Type B pancreatic cell (in vitro differentiated cells): Measurements from ENCODE around the gene NTPCR. TPM values are rescaled to one million over a fixed set of nuclear protein-coding genes. Genes with fewer than 3 reads are reported as not detected.

Source experiments
- DNase-seq: peaks from one replicate; pipeline ENCODE4 v3.0.0; 2021; ENCODE audit warnings: mixed read lengths; ENCODE audit not compliant: unreplicated experiment; ENCODE audit errors: extremely low spot score
- H3K27ac Mint-ChIP-seq: 2 replicates; pipeline ENCODE4 v1.8.0; 2021; ENCODE audit warnings: mild to moderate bottlenecking, mixed read lengths
- H3K27me3 Mint-ChIP-seq: 2 replicates; pipeline ENCODE4 v1.8.0; 2021; ENCODE audit warnings: mixed read lengths
- H3K36me3 Mint-ChIP-seq: 2 replicates; pipeline ENCODE4 v1.8.0; 2021; ENCODE audit warnings: mixed read lengths
- H3K4me1 Mint-ChIP-seq: one replicate; pipeline ENCODE4 v1.8.0; 2021; ENCODE audit warnings: mixed read lengths; ENCODE audit not compliant: unreplicated experiment
- H3K4me3 Mint-ChIP-seq: 2 replicates; pipeline ENCODE4 v1.8.0; 2021; ENCODE audit warnings: mild to moderate bottlenecking, mixed read lengths
- H3K9me3 Mint-ChIP-seq: 2 replicates; pipeline ENCODE4 v1.8.0; 2021; ENCODE audit warnings: mixed read lengths
- total RNA-seq: library from RNA; stranded (reverse); gene quantifications from 2 replicates; pipeline ENCODE4 v1.2.1, GENCODE V29; 2021; ENCODE audit warnings: low replicate concordance
- TF ChIP-seq, protein P1 (sequence below): fragments of 200-600 bp; sonication (generic); conservative IDR thresholded peaks from 2 replicates; pipeline ENCODE4 v1.5.0; 2021; ENCODE audit warnings: antibody characterized with exemption, mild to moderate bottlenecking

The NTPCR gene
- total RNA-seq, 1 donor from 2014 or later, result 57.1 TPM

DNA sequence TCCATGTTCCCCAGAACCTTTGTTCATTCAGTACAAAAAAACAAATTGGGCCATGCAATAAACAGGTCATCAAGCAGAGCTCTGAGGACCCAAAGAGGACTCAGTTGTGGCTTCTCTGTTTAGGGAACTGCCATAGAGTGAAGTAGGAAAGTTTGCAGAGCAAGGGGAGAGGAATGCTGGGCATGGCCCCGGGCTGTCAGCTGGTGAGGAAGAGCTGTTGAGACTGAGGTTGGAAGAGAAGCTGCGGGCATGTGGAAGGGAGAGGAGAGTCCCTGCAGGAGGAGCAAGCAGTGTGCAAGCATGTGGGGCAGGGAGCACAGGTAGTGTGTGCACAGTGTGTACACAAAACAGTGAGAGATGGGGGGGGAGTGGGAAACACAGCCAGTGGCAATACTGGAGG is 71.8 kb downstream of the NTPCR start:
- Mint-ChIP-seq H3K4me1 (peaks cover 29% of the 10 kb centered on the region), H3K36me3 (peaks cover 11% of the 10 kb centered on the region), H3K27me3 (no peaks in the 10 kb centered on the region), H3K4me3 (no peak overlapping the region), H3K27ac (no peak overlapping the region), H3K9me3 (no peaks in the 10 kb centered on the region)
- TF ChIP-seq, protein P1, sequence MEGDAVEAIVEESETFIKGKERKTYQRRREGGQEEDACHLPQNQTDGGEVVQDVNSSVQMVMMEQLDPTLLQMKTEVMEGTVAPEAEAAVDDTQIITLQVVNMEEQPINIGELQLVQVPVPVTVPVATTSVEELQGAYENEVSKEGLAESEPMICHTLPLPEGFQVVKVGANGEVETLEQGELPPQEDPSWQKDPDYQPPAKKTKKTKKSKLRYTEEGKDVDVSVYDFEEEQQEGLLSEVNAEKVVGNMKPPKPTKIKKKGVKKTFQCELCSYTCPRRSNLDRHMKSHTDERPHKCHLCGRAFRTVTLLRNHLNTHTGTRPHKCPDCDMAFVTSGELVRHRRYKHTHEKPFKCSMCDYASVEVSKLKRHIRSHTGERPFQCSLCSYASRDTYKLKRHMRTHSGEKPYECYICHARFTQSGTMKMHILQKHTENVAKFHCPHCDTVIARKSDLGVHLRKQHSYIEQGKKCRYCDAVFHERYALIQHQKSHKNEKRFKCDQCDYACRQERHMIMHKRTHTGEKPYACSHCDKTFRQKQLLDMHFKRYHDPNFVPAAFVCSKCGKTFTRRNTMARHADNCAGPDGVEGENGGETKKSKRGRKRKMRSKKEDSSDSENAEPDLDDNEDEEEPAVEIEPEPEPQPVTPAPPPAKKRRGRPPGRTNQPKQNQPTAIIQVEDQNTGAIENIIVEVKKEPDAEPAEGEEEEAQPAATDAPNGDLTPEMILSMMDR, result no peak
- DNase-seq, result no peak

DNA sequence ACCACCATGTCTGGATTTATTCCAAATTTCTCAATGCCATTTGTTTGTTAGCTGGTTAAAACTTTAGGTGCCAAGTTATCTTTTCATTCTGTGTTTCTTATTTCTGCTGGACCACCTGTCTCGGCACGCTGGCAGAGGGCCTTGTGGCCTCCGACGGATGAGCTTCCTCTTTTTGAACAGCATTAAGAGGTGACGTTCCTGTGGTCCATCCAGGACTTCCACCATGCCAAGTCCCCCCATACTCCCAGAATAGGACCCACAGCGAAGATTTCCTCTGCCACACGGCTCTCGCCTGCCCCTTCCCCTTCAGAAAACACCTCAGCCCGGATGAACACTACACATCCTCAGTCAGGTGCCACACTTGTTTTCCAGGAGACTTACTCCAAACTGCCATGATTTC is 73.8 kb downstream of the NTPCR start:
- no peak for DNase-seq
- TF ChIP-seq, protein P1, result no peak
- Mint-ChIP-seq H3K4me3 (no peak overlapping the region), H3K9me3 (no peaks in the 10 kb centered on the region), H3K27ac (no peak overlapping the region), H3K4me1 (peaks cover 18% of the 10 kb centered on the region), H3K27me3 (no peaks in the 10 kb centered on the region), H3K36me3 (peaks cover 9% of the 10 kb centered on the region)

DNA sequence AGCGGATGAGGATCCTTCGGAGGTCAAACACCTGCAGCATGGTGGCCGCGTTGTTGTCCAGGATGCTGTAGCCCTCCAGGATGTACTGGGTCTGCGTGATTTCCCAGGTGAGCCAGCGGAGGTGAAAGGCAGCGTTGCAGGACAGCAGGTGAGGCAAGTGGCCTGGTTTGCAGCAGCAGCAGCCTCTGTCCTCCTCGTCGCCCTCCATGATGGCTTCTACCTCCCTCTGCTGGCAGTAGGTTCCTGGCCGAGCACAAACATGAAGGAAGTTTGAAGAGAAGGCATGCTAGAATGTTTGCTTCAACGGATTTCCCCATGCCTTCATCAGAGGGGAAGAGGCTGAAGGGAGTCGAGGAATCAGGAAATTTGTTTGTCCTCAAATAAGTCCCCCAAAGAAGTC is 74.7 kb downstream of the NTPCR start:
- peaks cover 4% of the 10 kb centered on the region for H3K36me3 Mint-ChIP-seq
- no peak for DNase-seq
- H3K9me3 Mint-ChIP-seq, result no peaks in the 10 kb centered on the region
- TF ChIP-seq, protein P1, result peak; percentile 71
- H3K4me3 Mint-ChIP-seq, result no peak overlapping the region
- H3K27me3 Mint-ChIP-seq, result no peaks in the 10 kb centered on the region
- peak overlapping the region; percentile 54 for H3K27ac Mint-ChIP-seq
- H3K4me1 Mint-ChIP-seq, result peaks cover 8% of the 10 kb centered on the region

DNA sequence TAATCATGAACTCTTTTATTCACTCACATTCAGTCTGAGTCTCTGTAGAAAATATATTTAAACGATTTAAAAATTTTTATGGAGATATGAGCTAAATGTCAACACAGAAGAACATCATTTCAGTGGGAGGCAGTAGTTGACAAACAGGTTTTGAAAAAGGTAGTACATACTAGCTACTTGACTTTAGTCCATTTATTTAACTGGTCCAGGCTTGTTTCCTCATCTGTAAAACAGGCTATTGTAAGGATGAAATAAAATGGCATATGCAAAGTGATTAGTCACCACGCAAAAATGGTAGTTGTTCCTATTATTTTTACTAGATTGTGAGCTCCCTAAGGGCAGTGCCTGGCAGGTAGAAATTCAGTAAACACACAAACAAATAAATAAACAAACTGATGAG is 75.2 kb downstream of the NTPCR start:
- Mint-ChIP-seq H3K36me3 (peaks cover under 1% of the 10 kb centered on the region), H3K27ac (peak overlapping the region; percentile 54), H3K4me3 (no peak overlapping the region), H3K4me1 (peaks cover 4% of the 10 kb centered on the region), H3K27me3 (no peaks in the 10 kb centered on the region), H3K9me3 (no peaks in the 10 kb centered on the region)
- no peak for DNase-seq
- TF ChIP-seq, protein P1, result no peak

DNA sequence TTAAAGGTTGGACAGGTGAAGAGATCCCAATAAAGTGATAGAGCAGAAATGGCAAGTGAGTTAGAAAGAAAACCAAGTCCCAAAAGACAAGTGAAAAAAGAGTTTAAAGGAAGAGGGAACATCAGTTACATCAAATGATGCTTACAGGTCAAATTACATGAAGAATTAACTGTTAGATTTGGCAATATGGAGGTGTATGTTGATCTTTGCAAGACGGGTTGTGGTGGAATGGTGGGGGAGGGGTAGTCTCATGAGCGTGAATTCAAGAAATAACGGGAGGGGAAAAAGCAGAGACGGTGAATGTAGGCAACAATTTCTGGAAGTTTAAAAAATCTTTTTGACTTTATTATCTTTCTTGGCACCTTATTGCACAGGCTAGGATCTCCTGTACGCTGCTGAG is 76.6 kb downstream of the NTPCR start:
- TF ChIP-seq, protein P1, result no peak
- Mint-ChIP-seq H3K27ac (no peak overlapping the region), H3K9me3 (no peaks in the 10 kb centered on the region), H3K27me3 (no peaks in the 10 kb centered on the region), H3K4me3 (no peak overlapping the region), H3K36me3 (no peaks in the 10 kb centered on the region), H3K4me1 (no peaks in the 10 kb centered on the region)
- DNase-seq, result no peak

DNA sequence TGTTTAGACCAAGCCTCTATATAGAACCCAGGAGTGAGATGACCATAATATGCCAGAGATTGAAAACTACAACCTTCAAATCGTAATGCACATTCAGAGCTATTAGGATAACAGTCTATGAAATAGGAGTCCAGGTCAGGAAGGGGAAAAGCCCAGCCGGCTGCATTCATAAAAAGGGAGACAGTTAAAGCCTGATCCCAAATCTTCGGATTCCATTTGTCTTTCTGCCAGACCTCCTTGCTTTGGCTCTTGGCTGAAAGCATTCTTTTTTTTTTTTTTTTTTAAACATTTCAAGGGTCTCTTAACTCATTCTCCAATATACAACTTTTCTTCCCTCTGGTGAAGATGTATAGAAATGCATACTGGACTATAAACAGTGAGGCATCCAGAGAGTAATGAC is 81.1 kb downstream of the NTPCR start:
- DNase-seq, result no peak
- TF ChIP-seq, protein P1, result no peak
- no peak overlapping the region for H3K4me3 Mint-ChIP-seq
- H3K27ac Mint-ChIP-seq, result no peak overlapping the region
- no peaks in the 10 kb centered on the region for H3K27me3 Mint-ChIP-seq
- H3K36me3 Mint-ChIP-seq, result no peaks in the 10 kb centered on the region
- no peaks in the 10 kb centered on the region for H3K9me3 Mint-ChIP-seq
- peaks cover 3% of the 10 kb centered on the region for H3K4me1 Mint-ChIP-seq
